Activated T-helper 1 cell treated with anti-CD3 and anti-CD28 coated beads, Interleukin-12 subunit alpha, Interleukin-12 subunit beta, Interleukin-2, Interleukin-4 antibody, amounts not matched to agents 30 ng/mL and 10 ng/mL and 1 ng/mL, durations not matched to agents 14 hours and 24 hours and 36 hours (primary cell): ENCODE results near the gene ATP6V0D1. TPM values are rescaled to one million over a fixed set of nuclear protein-coding genes. Genes with fewer than 3 reads are reported as not detected.

ENCODE experiments used
- DNase-seq: peaks from one replicate; pipeline ENCODE4 v3.0.0; 2021; ENCODE audit warnings: low spot score
- H3K27ac Mint-ChIP-seq: one replicate; pipeline ENCODE4 v1.8.0; 2021; ENCODE audit warnings: mild to moderate bottlenecking, mixed read lengths
- H3K27me3 Mint-ChIP-seq: one replicate; pipeline ENCODE4 v1.8.0; 2022; ENCODE audit warnings: mild to moderate bottlenecking, moderate library complexity, mixed read lengths; ENCODE audit not compliant: insufficient read depth
- H3K36me3 Mint-ChIP-seq: one replicate; pipeline ENCODE4 v1.8.0; 2021; ENCODE audit warnings: low read depth, mixed read lengths
- H3K4me1 Mint-ChIP-seq: one replicate; pipeline ENCODE4 v1.8.0; 2021; ENCODE audit warnings: low read depth, mixed read lengths
- H3K4me3 Mint-ChIP-seq: one replicate; pipeline ENCODE4 v1.8.0; 2021; ENCODE audit warnings: mild to moderate bottlenecking, moderate library complexity, mixed read lengths
- H3K9me3 Mint-ChIP-seq: one replicate; pipeline ENCODE4 v1.8.0; 2021; ENCODE audit warnings: mixed read lengths
- intact Hi-C: fragments of 100-400 bp; cut with micrococcal nuclease; formaldehyde crosslinking; loops from one replicate; pipeline ENCODE4 v1.15.1; 2024
- total RNA-seq: library from RNA; stranded (reverse); gene quantifications from 2 replicates; pipeline ENCODE4 v1.2.3, GENCODE V29; 2022

The ATP6V0D1 gene
- total RNA-seq, 1 donor from 2014 or later = 37.7 TPM

GRCh38 chr16:67454852-67455251 lies 26.1 kb downstream of the ATP6V0D1 start:
- no peak for DNase-seq
- Mint-ChIP-seq H3K36me3 (peaks cover 4% of the 10 kb centered on the region), H3K9me3 (no peaks in the 10 kb centered on the region), H3K4me1 (no peaks in the 10 kb centered on the region), H3K27ac (no peak overlapping the region), H3K27me3 (no peaks in the 10 kb centered on the region), H3K4me3 (no peak overlapping the region)
- intact Hi-C loops = no loop called here

GRCh38 chr16:67454104-67454503 lies 26.9 kb downstream of the ATP6V0D1 start:
- H3K9me3 Mint-ChIP-seq = no peaks in the 10 kb centered on the region
- no peaks in the 10 kb centered on the region for H3K4me1 Mint-ChIP-seq
- no peaks in the 10 kb centered on the region for H3K27me3 Mint-ChIP-seq
- no peak overlapping the region for H3K4me3 Mint-ChIP-seq
- no peak for DNase-seq
- H3K27ac Mint-ChIP-seq = no peak overlapping the region
- intact Hi-C loops = no loop called here
- H3K36me3 Mint-ChIP-seq = peaks cover 4% of the 10 kb centered on the region

- Mint-ChIP-seq H3K4me3 (no peak overlapping the region), H3K4me1 (peaks cover 7% of the 10 kb centered on the region), H3K36me3 (peaks cover 4% of the 10 kb centered on the region), H3K9me3 (no peaks in the 10 kb centered on the region), H3K27ac (no peak overlapping the region), H3K27me3 (no peaks in the 10 kb centered on the region)
- intact Hi-C loops = no loop called here
- DNase-seq = no peak
Measured at GRCh38 chr16:67451704-67452435, 29.1 kb downstream of the ATP6V0D1 start.

GRCh38 chr16:67451061-67451703 lies 29.8 kb downstream of the ATP6V0D1 start:
- H3K9me3 Mint-ChIP-seq = no peaks in the 10 kb centered on the region
- H3K4me1 Mint-ChIP-seq = peaks cover 7% of the 10 kb centered on the region
- intact Hi-C loops = no loop called here
- no peak overlapping the region for H3K4me3 Mint-ChIP-seq
- H3K36me3 Mint-ChIP-seq = peaks cover 4% of the 10 kb centered on the region
- no peak for DNase-seq
- no peaks in the 10 kb centered on the region for H3K27me3 Mint-ChIP-seq
- H3K27ac Mint-ChIP-seq = no peak overlapping the region

- H3K27ac Mint-ChIP-seq = no peak overlapping the region
- peaks cover 7% of the 10 kb centered on the region for H3K4me1 Mint-ChIP-seq
- intact Hi-C loops = no loop called here
- H3K9me3 Mint-ChIP-seq = no peaks in the 10 kb centered on the region
- peaks cover 4% of the 10 kb centered on the region for H3K36me3 Mint-ChIP-seq
- H3K4me3 Mint-ChIP-seq = no peak overlapping the region
- DNase-seq = no peak
- H3K27me3 Mint-ChIP-seq = no peaks in the 10 kb centered on the region
Measured at GRCh38 chr16:67449739-67450138, 31.2 kb downstream of the ATP6V0D1 start.

GRCh38 chr16:67449336-67449735 lies 31.6 kb downstream of the ATP6V0D1 start:
- no peak overlapping the region for H3K4me3 Mint-ChIP-seq
- intact Hi-C loops = no loop called here
- peaks cover 7% of the 10 kb centered on the region for H3K4me1 Mint-ChIP-seq

GRCh38 chr16:67448580-67448979 lies 32.4 kb downstream of the ATP6V0D1 start:
- H3K9me3 Mint-ChIP-seq = no peaks in the 10 kb centered on the region
- intact Hi-C loops = no loop called here
- H3K27me3 Mint-ChIP-seq = no peaks in the 10 kb centered on the region
- DNase-seq = no peak
- peaks cover 4% of the 10 kb centered on the region for H3K36me3 Mint-ChIP-seq
- H3K27ac Mint-ChIP-seq = no peak overlapping the region
- peaks cover 7% of the 10 kb centered on the region for H3K4me1 Mint-ChIP-seq
- no peak overlapping the region for H3K4me3 Mint-ChIP-seq

More at GRCh38 chr16:67449336-67449735, 31.6 kb downstream of the ATP6V0D1 start:
- Mint-ChIP-seq H3K27me3 (no peaks in the 10 kb centered on the region), H3K9me3 (no peaks in the 10 kb centered on the region), H3K36me3 (peaks cover 4% of the 10 kb centered on the region), H3K27ac (no peak overlapping the region)
- no peak for DNase-seq

- Mint-ChIP-seq H3K27me3 (no peaks in the 10 kb centered on the region), H3K4me1 (peaks cover 7% of the 10 kb centered on the region), H3K4me3 (no peak overlapping the region), H3K27ac (no peak overlapping the region), H3K9me3 (no peaks in the 10 kb centered on the region), H3K36me3 (no peaks in the 10 kb centered on the region)
- intact Hi-C loops = loop anchor here (1.0 kb wide), 2 partner anchors 19 to 187 kb away; no protein-coding TSS in a partner anchor
- DNase-seq = peak; percentile 62
Measured at GRCh38 chr16:67447508-67448076, 33.4 kb downstream of the ATP6V0D1 start.

GRCh38 chr16:67446968-67447507 lies 33.9 kb downstream of the ATP6V0D1 start:
- intact Hi-C loops = loop anchor here (1.0 kb wide), 2 partner anchors 19 to 187 kb away; no protein-coding TSS in a partner anchor
- H3K4me1 Mint-ChIP-seq = peaks cover 7% of the 10 kb centered on the region
- no peaks in the 10 kb centered on the region for H3K36me3 Mint-ChIP-seq

GRCh38 chr16:67445913-67446907 lies 34.7 kb downstream of the ATP6V0D1 start:
- H3K36me3 Mint-ChIP-seq = no peaks in the 10 kb centered on the region
- no peak overlapping the region for H3K4me3 Mint-ChIP-seq
- peaks cover 7% of the 10 kb centered on the region for H3K4me1 Mint-ChIP-seq
- H3K27me3 Mint-ChIP-seq = no peaks in the 10 kb centered on the region
- intact Hi-C loops = no loop called here
- DNase-seq = no peak
- no peak overlapping the region for H3K27ac Mint-ChIP-seq
- no peaks in the 10 kb centered on the region for H3K9me3 Mint-ChIP-seq

More at GRCh38 chr16:67446968-67447507, 33.9 kb downstream of the ATP6V0D1 start:
- Mint-ChIP-seq H3K27ac (no peak overlapping the region), H3K9me3 (no peaks in the 10 kb centered on the region), H3K27me3 (no peaks in the 10 kb centered on the region), H3K4me3 (no peak overlapping the region)
- no peak for DNase-seq

- Mint-ChIP-seq H3K4me3 (no peak overlapping the region), H3K36me3 (no peaks in the 10 kb centered on the region), H3K4me1 (peaks cover 7% of the 10 kb centered on the region), H3K9me3 (no peaks in the 10 kb centered on the region), H3K27me3 (no peaks in the 10 kb centered on the region), H3K27ac (no peak overlapping the region)
- intact Hi-C loops = no loop called here
- DNase-seq = no peak
Measured at GRCh38 chr16:67445441-67445912, 35.5 kb downstream of the ATP6V0D1 start.

- intact Hi-C loops = no loop called here
Measured at GRCh38 chr16:67445126-67445426, 35.9 kb downstream of the ATP6V0D1 start.

More at GRCh38 chr16:67445126-67445426, 35.9 kb downstream of the ATP6V0D1 start:
- DNase-seq = no peak
- Mint-ChIP-seq H3K4me3 (no peak overlapping the region), H3K27ac (no peak overlapping the region), H3K36me3 (no peaks in the 10 kb centered on the region), H3K4me1 (peaks cover 7% of the 10 kb centered on the region), H3K27me3 (no peaks in the 10 kb centered on the region), H3K9me3 (no peaks in the 10 kb centered on the region)
